ENCODE data around the gene SYNGR3.

SYNGR3 gene

DNA sequence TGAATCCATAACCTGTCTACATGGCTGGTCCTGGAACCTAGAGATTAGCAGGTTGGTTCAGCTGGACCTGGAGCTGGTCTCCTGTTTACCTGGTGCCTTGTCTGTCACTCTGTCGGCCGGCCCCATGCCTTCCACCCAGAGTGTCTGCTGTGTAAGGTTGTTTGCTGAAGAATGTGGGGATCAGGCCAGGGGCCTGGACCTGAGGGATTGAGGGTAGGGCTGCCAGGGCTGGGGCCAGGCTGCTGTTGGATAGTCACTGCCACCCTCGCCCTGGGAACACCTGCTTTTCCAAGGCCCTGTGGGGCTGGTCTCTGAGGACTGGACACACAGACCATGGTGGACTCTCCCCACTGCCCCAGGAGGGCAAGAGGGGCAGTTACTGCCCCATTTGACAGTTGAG is 38.4 kb downstream of the SYNGR3 start:
- DNase-seq (ENCODE audit: extremely low read depth, low read depth) = no peak
- H3K4me3 ChIP-seq (replicated peaks; ENCODE audit: low read depth, low read length) = peak overlapping the region; percentile 64
- TF ChIP-seq, protein P1, sequence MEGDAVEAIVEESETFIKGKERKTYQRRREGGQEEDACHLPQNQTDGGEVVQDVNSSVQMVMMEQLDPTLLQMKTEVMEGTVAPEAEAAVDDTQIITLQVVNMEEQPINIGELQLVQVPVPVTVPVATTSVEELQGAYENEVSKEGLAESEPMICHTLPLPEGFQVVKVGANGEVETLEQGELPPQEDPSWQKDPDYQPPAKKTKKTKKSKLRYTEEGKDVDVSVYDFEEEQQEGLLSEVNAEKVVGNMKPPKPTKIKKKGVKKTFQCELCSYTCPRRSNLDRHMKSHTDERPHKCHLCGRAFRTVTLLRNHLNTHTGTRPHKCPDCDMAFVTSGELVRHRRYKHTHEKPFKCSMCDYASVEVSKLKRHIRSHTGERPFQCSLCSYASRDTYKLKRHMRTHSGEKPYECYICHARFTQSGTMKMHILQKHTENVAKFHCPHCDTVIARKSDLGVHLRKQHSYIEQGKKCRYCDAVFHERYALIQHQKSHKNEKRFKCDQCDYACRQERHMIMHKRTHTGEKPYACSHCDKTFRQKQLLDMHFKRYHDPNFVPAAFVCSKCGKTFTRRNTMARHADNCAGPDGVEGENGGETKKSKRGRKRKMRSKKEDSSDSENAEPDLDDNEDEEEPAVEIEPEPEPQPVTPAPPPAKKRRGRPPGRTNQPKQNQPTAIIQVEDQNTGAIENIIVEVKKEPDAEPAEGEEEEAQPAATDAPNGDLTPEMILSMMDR (IDR thresholded peaks at IDR 0.05; ENCODE audit: low read depth, low read length, missing control alignments) = no peak

- H3K4me3 ChIP-seq (replicated peaks; ENCODE audit: low read depth, low read length) = no peak overlapping the region
- TF ChIP-seq, protein P1 (IDR thresholded peaks at IDR 0.05; ENCODE audit: low read depth, low read length, missing control alignments) = no peak
- no peak for DNase-seq (ENCODE audit: extremely low read depth, low read depth)
Measured at GRCh38 chr16:2028620-2029220, 39.0 kb downstream of the SYNGR3 start.

- no peak for DNase-seq (ENCODE audit: extremely low read depth, low read depth)
- TF ChIP-seq, protein P1 (IDR thresholded peaks at IDR 0.05; ENCODE audit: low read depth, low read length, missing control alignments) = no peak
- H3K4me3 ChIP-seq (replicated peaks; ENCODE audit: low read depth, low read length) = no peak overlapping the region
Measured at GRCh38 chr16:2029350-2029749, 39.6 kb downstream of the SYNGR3 start.

GRCh38 chr16:2030036-2030435 is 40.3 kb downstream of the SYNGR3 start:
- no peak for DNase-seq (ENCODE audit: extremely low read depth, low read depth)
- no peak overlapping the region for H3K4me3 ChIP-seq (replicated peaks; ENCODE audit: low read depth, low read length)
- TF ChIP-seq, protein P1 (IDR thresholded peaks at IDR 0.05; ENCODE audit: low read depth, low read length, missing control alignments) = no peak

GRCh38 chr16:2031081-2031577 is 41.4 kb downstream of the SYNGR3 start:
- H3K4me3 ChIP-seq (replicated peaks; ENCODE audit: low read depth, low read length) = no peak overlapping the region
- DNase-seq (ENCODE audit: extremely low read depth, low read depth) = no peak
- TF ChIP-seq, protein P1 (IDR thresholded peaks at IDR 0.05; ENCODE audit: low read depth, low read length, missing control alignments) = no peak

GRCh38 chr16:2032285-2033056 is 42.7 kb downstream of the SYNGR3 start:
- peak overlapping the region; percentile 14 for H3K4me3 ChIP-seq (replicated peaks; ENCODE audit: low read depth, low read length)
- DNase-seq (ENCODE audit: extremely low read depth, low read depth) = no peak
- TF ChIP-seq, protein P1 (IDR thresholded peaks at IDR 0.05; ENCODE audit: low read depth, low read length, missing control alignments) = no peak

Measured in HFF-Myc (cell line).